Middle frontal gyrus (tissue), 1 donor: ENCODE data around the gene CBL.

Source experiments
- DNase-seq: peaks from one replicate; pipeline ENCODE4 v3.0.0-alpha.2; 2015; ENCODE audit warnings: low spot score; ENCODE audit errors: extremely low spot score

CBL gene

GRCh38 chr11:119309411-119309810 lies 103.3 kb downstream of the CBL start:
- DNase-seq, result no peak

GRCh38 chr11:119309953-119310681 lies 104.0 kb downstream of the CBL start:
- DNase-seq, result no peak

- DNase-seq, result no peak
These were observed 104.5 kb downstream of the CBL start for GRCh38 chr11:119310682-119311052.

GRCh38 chr11:119314726-119315125 lies 108.6 kb downstream of the CBL start:
- no peak for DNase-seq

- peak; percentile 14 for DNase-seq
These were observed 109.2 kb downstream of the CBL start for GRCh38 chr11:119315131-119316015.

GRCh38 chr11:119316016-119316728 lies 110.0 kb downstream of the CBL start:
- DNase-seq, result peak; percentile 27

- DNase-seq, result no peak
These were observed 110.8 kb downstream of the CBL start, which contains the start of gene MCAM for GRCh38 chr11:119316729-119317591. Gene MCAM (minus strand): TSS chr11:119317130. CDS start chr11:119317101, 29 bp downstream.

GRCh38 chr11:119317592-119318239 lies 111.6 kb downstream of the CBL start:
- no peak for DNase-seq

GRCh38 chr11:119318240-119319135 lies 112.3 kb downstream of the CBL start:
- DNase-seq, result no peak

- DNase-seq, result no peak
These were observed 113.1 kb downstream of the CBL start for GRCh38 chr11:119319136-119319699.

GRCh38 chr11:119319700-119320239 lies 113.6 kb downstream of the CBL start:
- no peak for DNase-seq

- no peak for DNase-seq
These were observed 114.2 kb downstream of the CBL start for GRCh38 chr11:119320240-119320775.

- DNase-seq, result no peak
These were observed 114.8 kb downstream of the CBL start for GRCh38 chr11:119320776-119321524.

- DNase-seq, result no peak
These were observed 116.2 kb downstream of the CBL start for GRCh38 chr11:119322360-119322739.

GRCh38 chr11:119322921-119323531 lies 116.9 kb downstream of the CBL start:
- DNase-seq, result no peak

- peak; percentile 45 for DNase-seq
These were observed 117.4 kb downstream of the CBL start for GRCh38 chr11:119323532-119324033.

GRCh38 chr11:119324189-119324588 lies 118.0 kb downstream of the CBL start:
- DNase-seq, result no peak
